Osteocyte (in vitro differentiated cells): ENCODE results near the gene IGF2. TPM values are rescaled to one million over a fixed set of nuclear protein-coding genes. Genes with fewer than 3 reads are reported as not detected.
"Not testable (repeated sequence)": the region's sequence is repeated elsewhere in the genome, so short reads cannot be mapped to it uniquely, and the experiment has no call there.

Experiments used
- DNase-seq: peaks from one replicate; pipeline ENCODE4 v3.0.0; 2021; ENCODE audit warnings: mixed read lengths; ENCODE audit not compliant: unreplicated experiment; ENCODE audit errors: extremely low spot score
- H3K27ac Mint-ChIP-seq: one replicate; pipeline ENCODE4 v1.8.0; 2021; ENCODE audit warnings: mild to moderate bottlenecking, mixed read lengths; ENCODE audit not compliant: unreplicated experiment
- H3K27me3 Mint-ChIP-seq: one replicate; pipeline ENCODE4 v1.8.0; 2021; ENCODE audit warnings: mixed read lengths; ENCODE audit not compliant: unreplicated experiment
- H3K36me3 Mint-ChIP-seq: one replicate; pipeline ENCODE4 v1.8.0; 2021; ENCODE audit warnings: mixed read lengths; ENCODE audit not compliant: unreplicated experiment
- H3K4me1 Mint-ChIP-seq: one replicate; pipeline ENCODE4 v1.8.0; 2021; ENCODE audit warnings: mixed read lengths; ENCODE audit not compliant: unreplicated experiment
- H3K4me3 Mint-ChIP-seq: one replicate; pipeline ENCODE4 v1.8.0; 2021; ENCODE audit warnings: mild to moderate bottlenecking, moderate library complexity, mixed read lengths; ENCODE audit not compliant: unreplicated experiment
- H3K9me3 Mint-ChIP-seq: one replicate; pipeline ENCODE4 v1.8.0; 2021; ENCODE audit warnings: mixed read lengths; ENCODE audit not compliant: unreplicated experiment
- total RNA-seq: library from RNA; stranded (reverse); gene quantifications from 2 replicates; pipeline ENCODE4 v1.2.1, GENCODE V29; 2021
- TF ChIP-seq, protein P1 (sequence below): fragments of 200-600 bp; sonication (generic); IDR thresholded peaks from 2 replicates; pipeline ENCODE4 v1.5.0; 2021; ENCODE audit warnings: antibody characterized with exemption, mild to moderate bottlenecking, moderate library complexity

The IGF2 gene
- total RNA-seq, 1 donor from 2014 or later = 590 TPM

DNA sequence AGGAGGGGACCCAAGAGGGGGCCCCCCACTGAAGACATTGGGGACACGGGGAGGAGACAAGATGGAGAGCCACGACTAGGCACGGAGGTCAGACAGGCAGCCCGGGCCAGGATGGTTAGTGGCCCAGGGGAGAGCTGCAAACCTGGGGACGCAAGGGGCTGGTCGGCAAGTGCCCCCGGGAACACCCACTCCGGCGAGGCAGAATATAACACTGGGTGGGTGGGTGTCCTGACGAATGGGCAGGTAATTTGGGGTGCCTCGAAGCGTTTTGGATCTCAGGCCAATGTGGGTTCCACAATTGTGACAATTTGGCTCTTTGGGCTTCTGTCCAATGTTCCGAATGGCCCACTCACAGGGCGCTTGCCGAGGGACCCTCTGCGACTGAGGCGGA lies 9.9 kb downstream of the IGF2 start:
- no peaks in the 10 kb centered on the region for H3K9me3 Mint-ChIP-seq
- H3K27me3 Mint-ChIP-seq = peaks cover 13% of the 10 kb centered on the region
- H3K27ac Mint-ChIP-seq = no peak overlapping the region
- H3K4me3 Mint-ChIP-seq = no peak overlapping the region
- TF ChIP-seq, protein P1, sequence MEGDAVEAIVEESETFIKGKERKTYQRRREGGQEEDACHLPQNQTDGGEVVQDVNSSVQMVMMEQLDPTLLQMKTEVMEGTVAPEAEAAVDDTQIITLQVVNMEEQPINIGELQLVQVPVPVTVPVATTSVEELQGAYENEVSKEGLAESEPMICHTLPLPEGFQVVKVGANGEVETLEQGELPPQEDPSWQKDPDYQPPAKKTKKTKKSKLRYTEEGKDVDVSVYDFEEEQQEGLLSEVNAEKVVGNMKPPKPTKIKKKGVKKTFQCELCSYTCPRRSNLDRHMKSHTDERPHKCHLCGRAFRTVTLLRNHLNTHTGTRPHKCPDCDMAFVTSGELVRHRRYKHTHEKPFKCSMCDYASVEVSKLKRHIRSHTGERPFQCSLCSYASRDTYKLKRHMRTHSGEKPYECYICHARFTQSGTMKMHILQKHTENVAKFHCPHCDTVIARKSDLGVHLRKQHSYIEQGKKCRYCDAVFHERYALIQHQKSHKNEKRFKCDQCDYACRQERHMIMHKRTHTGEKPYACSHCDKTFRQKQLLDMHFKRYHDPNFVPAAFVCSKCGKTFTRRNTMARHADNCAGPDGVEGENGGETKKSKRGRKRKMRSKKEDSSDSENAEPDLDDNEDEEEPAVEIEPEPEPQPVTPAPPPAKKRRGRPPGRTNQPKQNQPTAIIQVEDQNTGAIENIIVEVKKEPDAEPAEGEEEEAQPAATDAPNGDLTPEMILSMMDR = no peak
- no peak for DNase-seq
- peaks cover 15% of the 10 kb centered on the region for H3K36me3 Mint-ChIP-seq
- peaks cover 4% of the 10 kb centered on the region for H3K4me1 Mint-ChIP-seq

DNA sequence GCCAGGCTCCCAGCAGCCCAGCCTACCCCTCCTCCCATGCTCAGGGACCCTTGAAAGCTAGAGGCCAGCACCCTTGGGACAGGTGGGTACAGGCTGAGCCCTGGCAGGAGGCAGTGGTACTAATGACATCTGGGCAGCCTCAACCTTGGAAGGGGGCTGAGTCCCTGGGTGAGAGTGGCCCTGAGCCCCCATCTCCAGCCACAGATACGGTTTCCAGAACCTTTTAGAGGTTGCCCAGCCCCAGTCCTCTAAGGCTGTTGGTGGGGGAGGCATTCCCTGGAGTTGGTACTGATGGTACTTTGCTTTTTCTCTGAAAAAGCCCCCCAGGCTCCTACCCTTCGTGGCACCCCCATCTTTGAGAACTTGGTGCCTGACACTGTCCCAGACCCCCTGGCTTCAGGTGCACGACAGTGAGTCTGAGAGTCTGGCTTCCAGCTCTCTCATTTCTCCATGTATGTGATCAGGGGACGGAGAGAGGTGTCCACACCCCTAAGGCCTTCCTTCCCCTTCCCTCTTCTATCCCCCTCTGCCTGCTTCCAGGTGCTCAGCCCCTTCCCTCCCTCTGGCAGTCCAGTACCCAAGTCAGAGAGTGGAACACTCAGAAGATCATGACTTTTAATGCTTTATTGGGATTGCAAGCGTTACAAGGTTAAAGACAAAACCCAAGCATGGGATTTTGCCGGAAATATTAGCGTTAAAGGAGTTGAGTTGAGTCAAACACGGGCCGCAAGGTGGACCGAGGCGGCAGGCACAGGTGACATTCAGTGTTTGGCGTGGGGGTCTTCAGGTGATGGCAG lies 10.5 kb downstream of the IGF2 start:
- H3K9me3 Mint-ChIP-seq = no peaks in the 10 kb centered on the region
- no peak for DNase-seq
- H3K4me3 Mint-ChIP-seq = no peak overlapping the region
- H3K27me3 Mint-ChIP-seq = peaks cover 10% of the 10 kb centered on the region
- H3K36me3 Mint-ChIP-seq = peaks cover 15% of the 10 kb centered on the region
- TF ChIP-seq, protein P1 = no peak
- H3K4me1 Mint-ChIP-seq = peaks cover 6% of the 10 kb centered on the region
- H3K27ac Mint-ChIP-seq = no peak overlapping the region

DNA sequence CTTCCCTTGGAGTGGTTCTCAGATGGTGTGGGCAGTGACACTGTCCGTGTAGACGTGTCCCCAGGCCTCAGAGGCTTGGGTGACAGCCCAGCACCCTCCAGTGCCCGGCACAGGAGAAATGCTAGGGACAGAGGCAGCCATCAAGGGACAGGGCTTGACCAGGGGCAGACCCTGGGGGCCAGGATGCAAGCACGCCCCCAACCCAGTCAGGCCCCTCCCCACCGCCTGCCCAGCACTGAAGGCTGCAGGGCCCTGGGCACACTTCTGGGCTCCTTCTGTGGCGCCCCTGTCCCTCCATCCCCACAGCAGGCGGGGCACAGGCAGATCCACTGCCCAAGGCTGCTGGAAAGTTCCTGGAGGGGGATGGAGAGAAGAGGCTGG lies 11.1 kb downstream of the IGF2 start:
- H3K27me3 Mint-ChIP-seq = peaks cover 5% of the 10 kb centered on the region
- H3K4me1 Mint-ChIP-seq = peaks cover 11% of the 10 kb centered on the region
- no peak overlapping the region for H3K27ac Mint-ChIP-seq

DNA sequence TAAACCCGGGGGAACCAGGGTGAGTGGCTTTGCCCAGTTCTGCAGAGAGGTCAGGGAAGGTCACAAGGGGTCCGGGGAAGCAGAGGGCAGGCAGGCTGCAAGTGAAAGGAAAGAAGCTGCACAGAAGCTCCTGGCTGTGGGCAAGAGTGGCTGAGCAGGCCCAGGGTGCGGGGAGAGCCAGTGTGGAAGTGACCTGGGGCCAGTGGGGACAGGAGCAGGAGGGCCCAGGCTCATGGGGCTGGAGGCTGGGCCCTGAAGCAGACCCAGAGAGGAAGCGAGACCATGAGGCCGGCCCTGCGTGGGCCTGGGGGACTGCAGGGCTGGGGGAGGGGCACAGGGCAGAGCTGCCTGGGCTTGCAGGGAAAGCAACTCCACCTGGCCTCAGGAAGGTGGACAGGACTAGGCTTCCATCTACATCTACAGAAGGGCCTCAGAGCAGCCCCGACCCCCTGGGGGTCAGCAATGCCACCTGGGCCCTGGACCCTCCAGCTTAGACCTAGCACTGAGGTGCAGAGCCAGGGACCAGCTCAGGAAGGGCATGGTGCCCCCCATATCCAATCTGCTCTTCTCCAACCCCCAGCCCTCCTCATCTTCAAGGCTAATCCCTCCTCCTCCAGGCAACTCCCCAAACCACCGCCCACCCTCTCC lies 11.6 kb downstream of the IGF2 start:
- TF ChIP-seq, protein P1 = no peak
- Mint-ChIP-seq H3K27me3 (peaks cover 3% of the 10 kb centered on the region), H3K4me1 (peaks cover 14% of the 10 kb centered on the region), H3K9me3 (no peaks in the 10 kb centered on the region), H3K4me3 (no peak overlapping the region), H3K36me3 (peaks cover 15% of the 10 kb centered on the region), H3K27ac (no peak overlapping the region)
- no peak for DNase-seq

More for the DNA sequence above, 11.1 kb downstream of the IGF2 start:
- TF ChIP-seq, protein P1 = no peak
- H3K9me3 Mint-ChIP-seq = no peaks in the 10 kb centered on the region
- H3K4me3 Mint-ChIP-seq = no peak overlapping the region
- H3K36me3 Mint-ChIP-seq = peaks cover 15% of the 10 kb centered on the region
- DNase-seq = no peak

DNA sequence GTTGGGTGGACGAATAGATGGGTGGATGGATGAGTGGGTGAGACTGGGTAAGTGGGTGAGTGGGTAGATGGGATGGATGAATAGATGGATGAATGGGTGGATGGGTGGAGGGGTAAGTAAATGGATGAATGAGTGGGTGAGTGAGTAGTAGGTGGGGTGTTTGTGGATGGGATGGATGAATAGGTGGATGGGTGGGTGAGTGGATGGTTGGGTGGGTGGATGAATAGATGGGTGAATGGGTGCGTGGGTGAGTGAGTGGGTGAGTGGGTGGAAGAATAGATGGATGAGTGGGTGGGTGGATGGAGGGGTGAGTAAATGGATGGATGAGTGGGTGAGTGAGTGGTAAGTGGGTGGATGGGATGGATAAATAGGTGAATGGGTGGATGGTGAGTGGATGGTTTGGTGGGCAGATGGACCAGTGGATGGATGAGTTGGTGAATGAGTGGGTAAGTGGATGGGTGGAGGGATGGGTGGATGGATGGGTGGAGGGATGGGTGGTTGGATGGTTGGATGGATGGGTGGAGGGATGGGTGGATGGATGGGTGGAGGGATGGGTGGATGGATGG lies 12.6 kb downstream of the IGF2 start:
- no peaks in the 10 kb centered on the region for H3K9me3 Mint-ChIP-seq
- no peak for DNase-seq
- peaks cover 15% of the 10 kb centered on the region for H3K36me3 Mint-ChIP-seq
- H3K4me1 Mint-ChIP-seq = peaks cover 23% of the 10 kb centered on the region
- H3K27me3 Mint-ChIP-seq = no peaks in the 10 kb centered on the region
- no peak overlapping the region for H3K4me3 Mint-ChIP-seq
- TF ChIP-seq, protein P1 = no peak
- no peak overlapping the region for H3K27ac Mint-ChIP-seq

DNA sequence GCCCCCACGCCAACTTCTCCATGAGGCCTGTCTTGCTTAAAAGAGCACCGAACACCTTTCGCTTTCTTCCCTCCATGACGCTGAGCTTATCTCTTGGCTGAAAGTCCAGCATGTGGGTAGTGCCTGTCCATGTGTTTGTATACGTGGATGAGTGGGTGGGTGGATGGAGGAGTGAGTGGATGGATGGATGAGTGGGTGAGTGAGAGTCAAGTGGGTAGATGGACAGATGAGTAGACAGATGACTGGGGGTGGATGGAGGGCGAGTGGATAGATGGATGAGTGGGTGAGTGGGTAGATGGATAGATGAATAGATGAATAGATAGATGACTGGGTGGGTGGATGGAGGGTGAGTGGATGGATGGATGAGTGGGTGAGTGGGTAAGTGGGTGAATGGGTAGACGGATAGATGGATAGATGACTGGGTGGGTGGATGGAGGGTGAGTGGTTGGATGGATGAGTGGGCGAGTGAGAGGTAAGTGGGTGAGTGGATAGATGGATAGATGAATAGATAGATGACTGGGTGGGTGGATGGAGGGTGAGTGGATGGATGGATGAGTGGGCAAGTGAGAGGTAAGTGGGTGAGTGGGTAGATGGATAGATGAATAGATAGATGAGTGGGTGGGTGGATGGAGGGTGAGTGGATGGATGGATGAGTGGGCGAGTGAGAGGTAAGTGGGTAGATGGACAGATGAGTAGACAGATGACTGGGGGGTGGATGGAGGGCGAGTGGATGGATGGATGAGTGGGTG lies 14.3 kb downstream of the IGF2 start:
- H3K27ac Mint-ChIP-seq, DNase-seq, H3K27me3 Mint-ChIP-seq, H3K9me3 Mint-ChIP-seq, H3K36me3 Mint-ChIP-seq, H3K4me3 Mint-ChIP-seq: not testable (repeated sequence)
- peaks cover 35% of the 10 kb centered on the region for H3K4me1 Mint-ChIP-seq
